Right ventricle myocardium inferior (tissue), 1 donor: ENCODE data around the gene SDHB. TPM values are rescaled to one million over a fixed set of nuclear protein-coding genes. Genes with fewer than 3 reads are reported as not detected.

Source experiments
- ATAC-seq: fragments of 200-7000 bp; cut with Tn5 transposase; one replicate; pipeline ENCODE4 v1.9.1; 2020; ENCODE audit warnings: mild to moderate bottlenecking, moderate library complexity
- DNase-seq: peaks from one replicate; pipeline ENCODE4 v3.0.0; 2021; ENCODE audit errors: missing footprints
- intact Hi-C: fragments of 100-400 bp; cut with DNase I; formaldehyde crosslinking; loops from one replicate; pipeline ENCODE4 v1.11.0; 2022
- total RNA-seq: library from RNA; stranded (reverse); fragmentation: NEBNext Ultra II Directional; extraction: Animal tissue kit (Norgen Biotek cat#: 25700); gene quantifications from one replicate; pipeline ENCODE4 v1.2.1, GENCODE V29; 2021
- donor health status: DM: no; HTN: yes; CAD: no; lungs with severe emphysema.

The SDHB gene
- total RNA-seq, 1 donor from 2014 or later, result 433 TPM

DNA sequence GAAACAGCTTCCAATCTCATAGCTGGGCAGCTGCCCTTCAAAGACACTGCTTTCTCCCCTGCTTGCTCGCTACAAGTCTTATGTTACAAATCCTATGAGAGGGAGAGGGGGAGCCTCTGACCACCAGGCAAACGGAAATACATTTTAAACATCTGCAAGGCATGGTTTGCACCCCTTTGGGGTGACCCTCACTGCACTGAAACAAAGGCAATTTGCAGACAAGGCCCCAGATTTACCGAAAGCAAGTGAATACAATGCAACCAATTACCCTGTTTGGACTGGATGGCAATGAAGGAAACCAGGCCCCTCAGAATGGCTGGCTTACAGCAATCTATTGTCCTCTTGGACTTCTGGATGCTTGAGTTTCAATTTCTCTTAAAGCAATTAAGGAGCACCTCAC is 30.3 kb downstream of the SDHB start:
- ATAC-seq, result no peak
- no peak for DNase-seq
- intact Hi-C loops, result no loop called here

DNA sequence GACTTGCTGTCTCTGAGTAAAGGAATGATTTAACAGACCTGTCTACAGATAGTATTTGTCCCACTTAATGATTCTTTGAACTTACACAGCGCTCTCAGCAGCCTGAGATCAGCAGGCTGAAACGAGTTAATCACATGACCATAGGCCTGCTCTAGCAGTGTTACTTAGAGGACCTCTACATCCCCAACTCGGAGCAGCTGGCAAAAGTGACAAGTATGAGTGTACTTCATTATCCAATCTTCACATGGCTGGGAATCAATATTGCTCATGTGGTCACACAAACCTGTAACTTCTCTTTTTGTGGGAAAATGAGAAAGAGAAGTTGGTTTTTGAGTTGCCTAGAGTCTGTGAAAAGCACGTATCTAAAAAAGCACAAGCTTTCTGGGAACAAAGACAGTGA is 30.7 kb downstream of the SDHB start:
- DNase-seq (no peak), ATAC-seq (no peak)
- intact Hi-C loops, result no loop called here

DNA sequence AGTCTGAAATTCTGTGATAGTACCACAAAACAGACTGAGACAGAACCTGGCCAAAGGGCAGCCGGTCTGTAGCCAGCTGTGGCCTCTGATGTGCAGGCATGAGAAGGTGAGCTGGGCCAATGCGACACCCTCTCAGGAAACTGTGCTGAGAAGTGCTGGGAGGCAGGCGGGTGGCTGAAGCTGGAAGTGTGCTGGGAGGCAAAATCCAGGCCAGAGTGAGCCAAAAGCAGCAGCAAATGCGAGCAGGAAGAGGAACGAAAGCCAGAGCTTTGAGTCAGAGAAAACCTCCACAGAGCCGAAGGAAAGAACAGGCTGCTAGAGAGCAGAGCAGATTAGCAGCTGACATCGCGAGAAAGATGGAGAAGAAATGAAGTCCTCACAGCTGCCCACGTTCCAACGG is 31.9 kb downstream of the SDHB start:
- intact Hi-C loops, result no loop called here
- DNase-seq (no peak), ATAC-seq (no peak)

DNA sequence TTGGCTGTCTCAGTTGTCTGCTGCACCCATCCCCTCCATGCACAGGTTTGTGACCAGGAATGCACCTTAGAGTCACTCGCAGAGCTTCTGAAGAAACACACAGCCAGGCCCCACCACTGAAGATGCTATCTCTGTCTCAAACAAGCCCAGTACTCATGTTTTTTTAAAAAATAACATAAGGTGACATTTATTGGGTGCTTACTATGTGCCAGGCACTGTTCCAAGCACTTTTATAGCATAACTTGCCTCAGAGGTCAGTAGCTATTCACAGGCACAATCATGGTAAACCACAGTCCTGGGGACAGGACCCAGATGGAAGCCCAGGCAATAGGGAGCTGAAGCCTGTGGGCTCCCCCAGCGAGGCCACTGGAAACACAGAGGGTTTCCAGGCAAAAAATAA is 33.3 kb downstream of the SDHB start:
- intact Hi-C loops, result no loop called here
- DNase-seq, result no peak
- ATAC-seq, result no peak

DNA sequence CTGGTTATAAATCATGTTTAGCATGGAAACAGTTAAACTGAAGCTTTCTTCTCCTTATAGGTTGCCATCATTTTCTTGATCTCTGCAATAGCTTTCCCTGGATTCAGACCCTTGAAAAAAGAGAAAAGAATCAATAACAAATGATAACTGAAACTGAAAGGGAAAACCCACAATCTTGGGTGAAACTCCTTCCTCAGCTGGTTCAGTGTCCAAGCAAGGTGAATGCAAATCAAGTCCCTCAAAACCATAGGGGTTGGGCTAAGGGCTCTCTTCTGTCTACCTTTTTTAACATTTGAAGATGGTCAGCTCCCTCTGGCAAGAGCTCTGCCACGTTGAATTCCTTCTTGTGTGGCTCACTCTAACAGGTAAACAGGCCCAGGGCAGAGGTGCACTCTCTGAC is 35.0 kb downstream of the SDHB start:
- intact Hi-C loops, result no loop called here
- DNase-seq, result no peak
- no peak for ATAC-seq

DNA sequence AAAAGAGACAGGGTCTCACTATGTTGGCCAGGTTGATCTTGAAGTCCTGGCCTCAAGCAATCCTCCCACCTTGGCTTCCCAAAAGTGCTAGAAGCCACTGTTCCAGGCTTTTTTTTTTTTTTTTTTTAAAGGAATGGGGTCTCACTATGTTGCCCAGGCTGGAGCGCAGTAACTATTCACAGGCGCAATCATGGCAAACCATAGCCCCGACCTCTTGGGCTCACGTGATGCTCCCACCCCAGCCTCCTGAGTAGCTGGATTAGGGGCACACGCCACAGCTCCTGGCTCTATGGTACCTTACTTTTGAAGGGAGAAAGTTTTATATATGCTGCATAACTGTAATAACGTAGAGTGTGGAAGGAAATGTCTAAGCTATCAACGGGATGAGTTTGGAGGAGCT is 36.4 kb downstream of the SDHB start:
- ATAC-seq, result no peak
- DNase-seq, result no peak
- intact Hi-C loops, result no loop called here

DNA sequence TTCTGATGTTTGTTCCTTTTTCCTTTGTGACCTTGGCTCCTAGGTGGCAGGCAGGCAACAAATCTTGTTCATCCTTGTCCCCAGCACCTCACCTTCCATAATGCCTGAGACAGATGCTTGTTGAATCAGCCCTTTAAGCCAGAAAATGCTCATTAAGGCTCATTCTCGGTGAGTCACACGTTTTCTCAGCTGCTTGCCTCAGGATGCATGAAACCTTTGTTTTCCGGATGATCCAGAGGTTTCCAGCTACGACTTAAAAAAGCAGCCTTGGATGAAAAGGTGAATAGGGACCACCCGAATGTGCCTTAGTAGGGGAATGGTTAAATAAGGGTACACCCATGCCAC is 37.5 kb downstream of the SDHB start:
- ATAC-seq, result no peak
- intact Hi-C loops, result no loop called here

DNA sequence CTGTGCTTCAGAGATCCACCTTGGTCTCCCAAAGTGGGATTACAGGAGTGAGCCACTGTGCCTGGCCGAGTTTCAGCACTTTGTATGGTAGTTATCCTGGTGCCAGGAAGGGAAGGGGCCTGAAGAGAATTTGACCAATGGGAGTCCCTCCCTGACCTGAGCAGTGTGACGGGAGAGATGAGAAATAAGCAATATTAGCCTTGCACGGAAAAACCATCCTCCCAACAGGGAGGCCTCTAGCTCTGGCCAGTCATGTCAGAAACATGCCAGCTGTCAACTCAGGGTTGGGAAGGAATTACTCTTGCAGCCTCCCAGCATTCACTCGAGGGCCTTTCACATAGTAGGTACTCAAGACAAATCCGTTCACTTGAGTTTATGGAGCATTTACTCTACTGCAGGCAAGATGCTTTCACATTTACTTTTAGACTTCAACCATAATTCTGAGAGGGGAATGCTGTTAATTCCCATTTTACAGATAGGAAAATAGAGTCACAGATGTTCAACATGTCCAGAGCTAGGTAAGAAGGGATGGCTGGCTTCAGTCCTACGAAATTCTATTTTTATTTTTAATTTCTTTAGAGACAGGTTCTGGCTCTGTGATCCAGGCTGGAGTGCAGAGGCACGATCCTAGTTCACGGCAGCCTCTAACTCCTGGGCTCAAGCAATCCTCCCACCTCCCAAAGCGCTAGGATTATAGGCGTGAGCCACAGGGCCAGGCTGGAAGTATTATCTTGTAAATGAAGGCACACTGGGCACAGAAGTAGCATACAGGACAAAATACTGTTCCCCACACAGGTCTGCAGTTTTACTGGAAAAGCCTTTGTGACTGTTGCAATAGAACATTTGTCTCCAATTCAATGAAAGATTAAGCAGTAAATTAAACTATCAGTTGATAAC is 38.9 kb downstream of the SDHB start:
- DNase-seq (no peak), ATAC-seq (no peak)
- intact Hi-C loops, result loop anchor here (5.0 kb wide), 2 partner anchors 37 to 53 kb away; partner anchors contain the start of gene SDHB

More for the DNA sequence above, 37.5 kb downstream of the SDHB start:
- DNase-seq, result no peak

DNA sequence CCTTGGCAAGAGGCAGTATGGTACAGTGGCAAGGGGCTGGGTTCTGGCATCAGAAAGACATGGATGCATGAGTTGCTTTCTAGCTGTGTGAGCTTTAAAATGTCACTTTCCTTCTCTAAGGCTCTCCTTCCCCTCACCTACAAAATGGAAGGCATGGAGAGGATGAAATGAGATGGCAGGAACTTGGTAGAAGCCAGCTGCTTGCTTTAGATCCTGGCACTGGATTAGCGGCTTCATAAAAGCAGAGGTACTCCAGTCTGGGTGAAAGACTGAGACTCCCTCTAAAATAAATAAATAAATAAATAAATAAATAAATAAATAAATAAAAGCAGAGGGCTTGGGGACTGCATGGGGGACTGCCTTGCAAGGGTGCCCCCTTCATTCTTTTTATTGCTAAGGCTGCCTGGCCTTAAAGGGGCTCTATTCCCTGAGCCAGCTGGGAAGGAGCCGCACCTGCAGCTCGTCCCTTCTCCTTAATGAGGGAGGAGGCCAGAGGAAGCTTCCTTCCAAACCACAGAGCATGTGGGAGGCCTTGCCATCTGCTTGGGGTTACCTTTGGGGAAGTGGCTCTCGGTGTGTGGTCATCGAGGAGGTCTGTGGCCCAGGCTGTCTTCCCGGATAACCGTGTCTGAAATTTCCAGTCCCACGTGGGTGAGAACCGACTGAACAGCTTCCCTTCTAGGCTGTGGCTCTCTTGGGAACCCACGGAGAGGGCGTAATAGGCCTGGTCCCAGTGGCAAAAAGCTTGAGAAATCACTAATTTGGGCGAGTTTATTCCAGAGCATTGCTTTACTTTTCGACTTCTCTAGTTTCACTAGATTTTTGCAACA is 40.1 kb downstream of the SDHB start:
- ATAC-seq (no peak), DNase-seq (no peak)
- intact Hi-C loops, result loop anchor here (5.0 kb wide), 2 partner anchors 39 to 51 kb away; partner anchors contain the start of gene SDHB

DNA sequence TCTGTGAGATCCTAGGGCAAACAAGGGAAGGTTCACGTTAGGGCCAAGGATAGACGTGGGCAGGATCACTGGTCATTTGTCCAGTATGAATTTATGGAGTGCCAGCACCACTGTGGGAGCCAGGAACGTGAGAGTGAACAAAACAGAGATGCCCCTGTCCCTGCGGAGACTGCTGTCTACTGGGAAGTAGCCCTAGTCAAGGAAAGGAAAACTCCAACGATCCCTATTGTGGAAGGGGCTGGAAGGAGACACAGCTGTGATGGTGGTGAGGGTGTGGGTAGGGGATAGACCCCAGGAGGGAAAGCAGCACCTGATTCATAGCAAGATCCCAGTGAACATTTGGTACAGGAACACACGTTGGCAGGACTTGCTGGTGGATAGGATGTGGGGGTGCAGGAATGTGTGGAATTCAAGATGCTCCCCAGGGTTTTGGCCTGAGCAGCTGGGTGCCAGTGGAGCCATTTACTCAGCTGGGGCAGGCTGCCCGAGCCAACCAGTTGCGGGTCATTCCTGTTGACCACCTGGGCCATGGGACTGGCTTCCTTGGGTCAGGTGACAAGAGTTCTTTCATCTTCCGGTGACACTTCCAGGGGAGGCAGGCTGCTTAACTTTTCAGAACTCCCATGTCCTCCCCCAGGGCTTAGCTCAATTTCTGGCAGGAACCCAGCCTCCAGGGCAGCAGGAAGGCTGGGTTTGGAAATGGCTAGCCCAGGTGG is 40.9 kb downstream of the SDHB start:
- ATAC-seq, result no peak
- DNase-seq, result no peak
- intact Hi-C loops, result loop anchor here (5.0 kb wide), 2 partner anchors 39 to 51 kb away; partner anchors contain the start of gene SDHB

DNA sequence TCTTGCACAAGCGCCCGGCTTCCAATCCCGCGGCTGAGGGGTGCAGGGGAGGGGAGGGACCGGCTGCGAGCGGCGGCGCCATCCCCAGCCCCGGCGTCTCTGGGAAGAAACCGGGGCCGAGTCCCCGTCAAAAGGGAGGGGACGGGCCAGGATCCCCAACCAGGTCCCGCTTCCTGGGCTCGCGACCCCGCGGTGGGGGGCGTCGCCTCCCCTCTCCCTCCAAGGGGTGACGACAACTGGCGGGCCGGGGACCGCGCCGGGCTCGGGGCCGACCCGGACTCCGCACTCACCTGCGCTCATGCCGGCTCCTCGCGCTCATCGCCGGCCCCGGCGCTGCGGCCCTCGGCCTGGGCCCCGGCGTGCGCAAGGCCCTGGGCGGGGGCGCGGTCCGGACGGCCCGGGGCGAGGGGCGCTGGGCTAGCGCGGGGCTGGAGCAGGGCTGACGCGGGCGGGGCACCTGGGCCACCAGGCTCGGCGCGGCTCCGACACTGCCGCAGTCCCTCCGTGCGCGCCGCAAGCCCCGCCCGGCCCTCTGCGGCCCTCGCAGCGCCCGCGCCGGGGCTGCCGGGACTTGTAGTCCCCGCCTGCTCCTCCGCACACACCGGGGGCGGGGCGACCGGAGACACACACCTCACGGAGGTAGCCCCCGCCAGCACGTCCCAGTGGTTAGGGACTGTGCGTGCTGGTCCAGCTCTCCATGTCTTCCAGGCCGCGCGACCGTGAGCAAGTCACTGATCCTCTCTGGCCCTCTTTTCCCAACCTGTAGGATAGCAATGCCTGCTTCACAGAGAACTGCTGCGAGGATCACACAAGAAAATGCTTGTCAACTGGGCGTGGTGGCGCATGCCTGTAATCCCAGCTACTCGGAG is 42.2 kb downstream of the SDHB start, which contains the start of gene ATP13A2:
ATP13A2 (minus strand) TSS at position 490 of the 869 bp plus-strand sequence; CDS start at position 300, 190 bp downstream.
- DNase-seq, result peak; percentile 93
- ATAC-seq, result peak; percentile 95
- intact Hi-C loops, result loop anchor here (5.0 kb wide), 2 partner anchors 41 to 49 kb away; partner anchors contain the start of gene SDHB

DNA sequence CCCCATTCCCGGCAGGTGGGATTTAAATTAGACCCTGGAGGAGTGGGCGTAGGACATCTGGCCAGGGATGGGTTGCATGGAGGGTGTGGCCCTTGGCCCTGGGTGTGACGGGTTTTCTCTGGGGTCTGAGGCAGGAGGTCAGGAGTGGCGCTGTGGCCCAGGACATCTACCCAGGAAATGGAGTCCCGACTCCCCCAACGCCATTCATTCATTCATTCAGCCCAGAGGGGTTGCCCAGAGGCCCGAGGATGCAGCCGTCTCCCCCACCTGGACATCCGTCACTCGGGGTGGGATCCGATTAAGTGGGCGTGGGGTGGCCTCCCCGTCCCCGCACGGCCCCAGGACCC is 42.8 kb downstream of the SDHB start:
- no peak for ATAC-seq
- intact Hi-C loops, result loop anchor here (5.0 kb wide), 2 partner anchors 41 to 49 kb away; partner anchors contain the start of gene SDHB
- DNase-seq, result no peak

DNA sequence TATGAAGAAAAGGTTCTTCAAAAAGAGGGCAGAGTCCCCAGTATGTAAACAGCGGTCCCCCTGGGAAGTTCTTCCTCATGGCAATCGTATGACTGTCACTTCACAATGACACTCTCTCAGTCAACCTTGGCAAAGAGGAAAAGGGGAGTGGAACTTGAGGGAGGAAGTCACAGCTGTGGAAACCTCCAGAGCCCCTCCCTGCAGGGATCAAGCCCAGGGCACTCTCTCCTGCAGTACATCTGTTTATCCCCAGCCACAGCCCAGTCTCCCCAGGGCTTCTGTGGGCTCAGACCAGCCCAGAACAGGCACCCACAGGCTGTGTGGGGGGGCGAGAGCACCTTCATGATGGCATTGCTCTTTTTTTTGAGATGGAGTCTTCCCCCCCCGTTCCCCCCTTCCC is 44.1 kb downstream of the SDHB start:
- ATAC-seq (peak; percentile 24), DNase-seq (no peak)
- intact Hi-C loops, result loop anchor here (5.0 kb wide), 2 partner anchors 43 to 47 kb away; partner anchors contain the start of gene SDHB

DNA sequence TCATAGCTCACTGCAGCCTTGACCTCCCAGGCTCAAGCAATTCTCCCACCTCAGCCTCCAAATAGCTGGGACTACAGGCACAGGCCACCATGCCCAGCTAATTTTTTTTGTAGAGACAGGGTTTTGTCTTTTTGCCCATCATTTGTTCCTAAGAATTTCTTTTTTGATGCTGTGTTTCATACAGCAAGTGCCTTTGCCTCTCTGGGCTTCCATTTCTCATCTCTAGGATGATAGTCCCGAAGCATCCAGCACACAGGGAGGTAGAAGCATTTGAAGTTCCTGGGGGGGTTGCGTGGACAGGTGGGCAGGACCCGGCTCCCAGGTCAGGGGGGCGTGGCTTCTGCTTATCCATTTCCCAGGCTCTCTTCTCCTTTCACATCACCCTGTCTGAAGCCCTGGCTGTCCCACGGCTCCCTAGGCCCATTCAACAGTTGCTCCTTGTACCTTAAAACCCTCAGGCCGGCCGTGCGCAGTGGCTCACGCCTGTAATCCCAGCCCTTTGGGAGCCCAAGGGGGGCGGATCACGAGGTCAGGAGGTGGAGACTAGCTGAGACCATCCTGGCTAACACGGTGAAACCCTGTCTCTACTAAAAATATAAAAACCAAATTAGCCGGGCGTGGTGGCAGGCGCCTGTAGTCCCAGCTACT is 45.5 kb downstream of the SDHB start:
- intact Hi-C loops, result no loop called here
- ATAC-seq (no peak), DNase-seq (no peak)

DNA sequence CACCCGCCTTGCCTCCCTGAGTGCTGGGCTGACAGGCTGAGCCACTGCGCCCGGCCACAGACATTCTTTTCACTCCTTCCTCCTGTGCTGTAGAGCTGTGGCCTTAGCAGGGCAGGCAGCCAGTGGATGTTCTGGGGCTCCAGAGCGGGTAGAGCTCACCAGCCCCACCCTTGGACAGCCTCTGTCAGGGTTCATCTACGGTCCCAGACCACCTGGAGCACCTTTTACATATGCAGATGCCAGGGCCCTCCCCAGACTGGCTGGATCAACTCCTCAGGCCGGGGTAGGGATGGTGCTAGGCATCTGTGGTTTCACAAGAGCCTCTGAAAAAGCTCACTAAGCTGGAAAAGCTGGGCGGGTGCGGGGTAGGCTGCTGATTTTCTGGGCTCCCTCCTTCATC is 46.7 kb downstream of the SDHB start:
- no peak for DNase-seq
- intact Hi-C loops, result no loop called here
- ATAC-seq, result no peak

DNA sequence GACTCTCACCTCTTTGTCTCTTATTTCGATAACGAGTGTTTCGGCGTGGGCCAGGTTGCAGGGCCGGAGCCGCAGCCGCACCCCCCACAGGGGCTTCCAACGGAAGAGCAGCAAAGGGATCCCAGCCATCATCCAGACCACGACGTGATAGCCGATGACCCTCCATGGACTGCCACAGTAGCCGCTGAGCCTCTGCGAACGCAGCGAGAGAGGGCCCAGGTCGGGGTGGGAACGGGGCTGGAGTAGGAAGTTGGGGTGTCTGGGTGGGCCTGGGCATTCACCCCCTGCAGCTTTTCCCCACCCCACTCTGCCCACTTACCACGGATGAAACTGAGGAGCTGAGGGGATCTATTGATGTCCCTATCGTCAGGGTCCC is 48.5 kb downstream of the SDHB start:
- DNase-seq (no peak), ATAC-seq (no peak)
- intact Hi-C loops, result no loop called here

DNA sequence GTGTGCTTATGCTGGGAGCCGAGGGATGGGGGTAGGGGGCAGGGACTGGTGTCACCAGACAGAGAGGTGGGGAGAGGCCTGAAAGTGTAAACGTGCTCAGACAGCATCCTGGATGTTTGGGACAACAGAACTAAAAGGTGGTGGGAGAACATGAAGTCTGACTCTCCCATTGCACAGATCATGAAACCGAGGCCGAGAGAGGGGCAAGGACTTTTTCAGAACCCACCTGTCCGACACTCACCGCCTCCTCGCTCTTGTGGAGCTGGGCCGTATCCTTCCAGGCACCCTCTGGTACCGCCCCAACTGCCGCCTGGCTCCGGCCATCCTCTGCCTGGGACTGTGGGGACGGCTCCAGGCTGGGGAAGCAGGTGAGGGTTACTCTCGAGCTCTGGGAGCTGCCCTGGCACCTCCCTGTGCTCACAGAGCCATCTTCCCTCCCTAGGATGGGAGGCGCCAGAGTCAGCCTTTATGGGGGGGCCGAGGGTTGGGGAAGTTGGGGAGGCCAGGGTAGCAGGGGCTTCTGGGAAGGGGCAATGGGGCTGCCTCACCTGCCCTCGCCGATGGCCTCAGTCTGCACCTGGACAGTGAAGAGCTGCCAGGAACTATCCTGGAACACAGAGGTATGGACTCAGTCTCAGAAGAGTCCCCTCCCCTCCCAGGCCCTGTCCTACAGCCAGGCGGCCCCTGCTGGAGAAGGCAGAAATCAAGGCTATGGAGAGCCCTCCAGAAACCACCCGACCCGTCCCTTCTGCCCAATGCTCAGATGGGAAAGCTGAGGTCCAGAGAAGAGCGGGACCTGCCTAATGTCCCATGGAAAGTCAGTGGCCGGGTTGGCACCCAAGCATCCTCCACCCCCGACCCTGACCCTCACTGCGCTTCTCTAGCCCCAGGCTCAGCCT is 49.1 kb downstream of the SDHB start:
- intact Hi-C loops, result no loop called here
- DNase-seq (no peak), ATAC-seq (no peak)
